Measurements from ENCODE around the gene KANTR.
"Not testable (repeated sequence)": the region's sequence is repeated elsewhere in the genome, so short reads cannot be mapped to it uniquely, and the experiment has no call there.

The KANTR gene

DNA sequence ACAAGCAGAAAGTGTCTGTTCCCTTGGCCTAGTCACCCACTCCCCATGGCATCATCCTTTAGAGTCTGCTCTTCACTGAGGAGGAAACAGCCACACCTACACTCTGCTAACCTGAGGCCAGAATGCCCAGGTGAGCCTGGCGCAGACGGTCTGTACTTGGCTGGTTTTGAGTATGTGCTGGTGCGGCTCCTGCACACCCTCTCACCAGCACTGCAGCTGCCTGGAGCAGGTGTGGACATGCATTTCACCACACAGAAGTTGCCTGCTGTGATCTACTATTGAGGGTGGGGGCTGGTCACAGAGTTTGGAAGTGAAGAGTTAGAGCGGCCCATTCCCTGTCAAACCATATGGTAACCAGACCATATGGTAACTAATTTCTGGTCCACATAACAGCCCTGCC, 39.5 kb downstream of the KANTR start:
- FAIRE-seq, result no peak

DNA sequence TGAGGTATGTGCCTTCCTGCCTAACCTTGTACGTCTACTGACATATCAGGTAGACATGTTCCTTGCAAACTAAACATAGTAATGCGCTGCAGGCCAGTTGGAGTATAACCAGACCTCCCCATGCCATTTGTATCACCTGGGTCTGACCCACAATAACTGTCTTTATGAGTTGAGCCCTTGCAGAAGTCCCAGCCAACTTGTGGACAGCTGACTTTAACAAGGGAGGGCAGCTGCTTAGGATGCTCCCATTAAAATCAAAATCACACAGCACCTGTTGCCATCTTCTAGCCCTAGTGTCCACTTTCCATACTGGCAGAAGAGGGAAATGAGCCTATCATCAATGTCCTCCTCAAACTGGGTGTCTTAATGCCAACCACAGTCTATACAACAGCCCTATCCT, 41.6 kb downstream of the KANTR start:
- FAIRE-seq, result no peak

DNA sequence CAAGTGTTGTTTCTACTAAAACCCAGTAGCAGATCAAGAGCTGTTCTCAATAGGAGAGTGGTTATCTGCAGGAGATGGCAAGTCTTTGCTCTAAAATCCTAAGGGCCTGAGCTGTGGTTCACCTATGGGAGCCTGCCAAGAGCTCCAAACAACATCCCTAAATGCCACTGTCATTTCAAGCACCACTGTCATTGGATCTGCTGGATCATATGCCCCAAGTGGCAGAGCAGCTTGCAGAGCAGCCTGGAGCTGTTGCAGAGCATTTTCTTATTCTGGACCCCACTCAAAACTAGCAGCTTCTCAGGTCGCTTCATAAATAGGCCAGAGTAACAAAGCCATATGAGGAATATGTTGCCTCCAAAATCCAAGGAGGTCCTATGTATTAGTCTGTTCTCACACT, 59.6 kb downstream of the KANTR start:
- FAIRE-seq, result no peak

DNA sequence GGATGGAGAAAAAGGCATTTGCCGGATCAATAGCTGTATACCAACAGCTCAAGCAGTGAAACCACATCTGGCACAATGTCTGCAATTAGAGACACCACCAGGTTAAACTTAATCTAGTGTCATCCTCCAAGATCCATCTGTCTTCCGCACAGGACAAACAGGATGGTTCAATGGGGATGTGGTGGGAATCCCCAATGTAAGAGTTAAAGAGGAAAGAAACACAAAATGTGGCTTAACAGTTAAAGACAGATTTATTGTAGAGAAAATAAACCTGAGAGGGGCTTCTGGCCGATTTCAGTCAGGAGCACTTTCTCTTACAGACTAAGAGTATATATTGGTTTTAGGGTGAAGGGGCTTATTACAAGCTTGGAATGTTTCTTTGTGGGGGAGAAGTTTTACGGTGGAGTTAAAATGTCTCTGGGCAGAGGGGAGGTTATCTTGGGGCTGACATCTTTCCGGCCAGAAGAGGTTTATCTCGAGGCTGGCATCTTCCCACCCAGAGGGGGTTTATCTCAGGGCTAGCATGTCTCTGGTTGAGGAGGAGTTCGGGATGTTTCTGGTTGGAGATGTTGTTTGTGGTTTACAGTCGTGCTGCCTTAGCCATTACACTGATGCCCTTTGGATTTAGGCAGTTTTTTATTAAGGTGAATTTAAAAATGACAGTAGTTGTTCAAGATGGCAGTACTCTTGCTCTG, 61.7 kb downstream of the KANTR start:
- FAIRE-seq, result no peak

DNA sequence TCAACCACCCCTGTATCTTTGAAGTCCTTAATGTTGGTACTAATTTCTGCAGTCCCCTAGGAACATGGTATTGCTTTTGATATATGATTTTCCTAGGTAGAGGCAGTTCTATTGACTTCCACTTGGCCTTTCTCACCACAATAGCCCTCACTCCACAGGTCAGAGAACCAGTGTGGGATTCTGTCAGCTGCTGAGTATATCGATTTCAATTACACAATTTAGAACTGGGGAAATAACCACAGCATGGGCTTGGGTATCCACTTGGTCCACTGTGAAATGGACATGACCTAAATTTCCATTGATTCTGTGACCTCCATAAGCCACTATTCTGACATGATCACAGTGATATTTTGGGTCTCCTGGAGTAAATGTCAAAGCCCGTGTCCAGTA, 62.3 kb downstream of the KANTR start:
- FAIRE-seq, result no peak

DNA sequence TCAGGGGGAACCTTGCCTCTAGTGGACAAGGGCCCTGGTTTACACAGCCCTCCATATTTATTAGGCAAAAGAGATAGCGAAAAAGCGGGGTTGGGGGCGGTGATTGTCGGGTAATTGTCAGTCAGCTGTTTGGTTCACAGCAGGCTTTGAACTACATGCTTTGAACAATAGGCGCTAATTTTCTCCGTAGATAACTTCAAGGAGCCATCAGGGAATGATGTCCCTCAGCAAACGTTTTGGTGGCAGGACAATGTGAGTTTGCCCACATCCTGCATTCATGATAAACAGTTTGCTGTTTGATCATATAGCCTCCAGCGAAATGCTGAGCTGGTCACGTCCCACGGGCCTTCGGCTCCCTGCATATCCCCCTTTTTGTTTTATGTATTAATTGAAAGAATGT, 65.2 kb downstream of the KANTR start:
- no peak for FAIRE-seq

DNA sequence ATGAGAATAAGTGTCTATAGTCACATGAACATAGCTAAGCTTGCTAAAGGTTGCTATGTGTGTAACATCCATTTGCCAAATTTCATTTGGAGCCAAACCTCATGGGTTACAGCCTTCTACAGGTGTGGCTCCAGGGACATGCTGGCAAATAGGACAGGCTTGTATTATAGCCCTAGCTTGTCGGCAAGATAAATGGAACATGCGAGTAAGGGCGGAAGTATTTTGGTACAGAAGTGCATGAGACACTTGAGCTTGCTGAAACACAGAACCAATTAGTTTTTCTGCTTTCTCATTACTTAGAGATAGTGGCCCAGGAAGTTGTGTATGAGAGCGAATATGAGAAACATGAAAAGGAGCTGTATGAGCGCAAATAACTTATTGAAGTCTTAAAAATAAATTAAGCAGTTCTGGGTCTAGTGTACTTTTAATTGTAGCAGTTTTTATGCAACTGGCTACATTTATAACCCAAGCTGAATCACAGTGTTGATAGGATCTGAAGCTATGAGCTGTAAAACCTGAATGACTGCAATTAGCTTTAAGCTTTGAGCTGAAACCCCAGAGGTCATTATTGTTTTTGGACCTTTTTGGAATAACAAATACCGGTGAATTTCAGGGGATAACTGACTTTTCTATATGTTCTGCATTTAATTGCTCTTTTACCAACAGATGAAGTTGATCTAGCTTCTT, 66.5 kb downstream of the KANTR start:
- no peak for FAIRE-seq

DNA sequence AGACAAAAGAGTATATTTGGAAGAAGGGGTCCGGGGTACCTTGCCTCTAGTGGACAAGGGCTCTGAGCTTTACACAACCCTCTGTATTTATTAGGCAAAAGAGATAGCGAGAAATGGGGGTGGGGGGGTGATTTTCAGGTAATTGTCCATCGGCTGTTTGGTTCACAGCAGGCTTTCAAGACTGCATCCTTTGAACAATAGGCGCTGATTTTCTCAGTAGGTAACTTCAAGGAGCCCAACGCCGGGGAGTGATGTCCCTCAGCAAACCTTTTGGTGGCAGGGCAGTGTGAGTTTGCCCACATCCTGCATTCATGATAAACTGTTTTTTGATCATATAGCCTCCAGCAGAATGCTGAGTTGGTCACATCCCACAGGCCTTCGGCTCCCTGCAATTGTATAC, 69.5 kb downstream of the KANTR start:
- FAIRE-seq, result no peak

DNA sequence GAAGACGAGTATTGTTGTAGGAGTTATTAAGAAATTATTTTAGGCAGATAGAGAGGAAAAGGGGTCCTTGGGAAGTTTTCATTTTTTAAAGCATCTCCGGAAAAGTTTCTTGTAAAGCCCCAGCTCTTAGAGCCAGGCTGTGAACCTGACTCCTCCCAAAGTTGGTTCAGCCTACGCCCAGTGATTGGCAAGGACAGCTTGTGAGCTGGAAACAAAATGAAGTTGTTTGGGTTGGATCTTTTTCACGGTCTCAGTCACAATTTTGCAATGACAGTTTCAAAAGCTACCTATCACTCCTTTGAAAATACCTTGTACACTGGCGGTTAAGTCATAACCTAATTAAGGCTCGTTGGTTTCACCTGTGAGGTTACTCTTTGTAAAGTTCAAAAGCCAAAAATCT, 70.6 kb downstream of the KANTR start:
- FAIRE-seq, result not testable (repeated sequence)

DNA sequence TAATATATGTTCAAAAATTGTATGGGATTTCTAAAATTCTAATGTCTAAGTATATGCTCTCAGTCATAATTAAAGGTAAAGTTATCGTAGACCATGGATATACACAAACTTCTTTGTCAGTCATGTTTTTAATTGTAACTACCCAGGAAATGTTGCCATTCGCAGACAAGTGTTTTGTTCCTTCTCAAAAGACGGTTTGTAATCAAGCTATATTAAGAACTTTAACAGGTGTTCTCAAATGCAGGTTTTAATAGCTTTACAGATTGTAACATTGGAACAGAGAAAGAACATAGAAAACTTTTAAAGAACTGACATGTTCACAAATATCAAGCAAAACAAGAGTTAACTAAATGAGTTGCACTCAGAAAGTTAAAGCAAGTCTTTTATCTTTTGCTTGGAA, 72.2 kb downstream of the KANTR start:
- FAIRE-seq, result no peak

DNA sequence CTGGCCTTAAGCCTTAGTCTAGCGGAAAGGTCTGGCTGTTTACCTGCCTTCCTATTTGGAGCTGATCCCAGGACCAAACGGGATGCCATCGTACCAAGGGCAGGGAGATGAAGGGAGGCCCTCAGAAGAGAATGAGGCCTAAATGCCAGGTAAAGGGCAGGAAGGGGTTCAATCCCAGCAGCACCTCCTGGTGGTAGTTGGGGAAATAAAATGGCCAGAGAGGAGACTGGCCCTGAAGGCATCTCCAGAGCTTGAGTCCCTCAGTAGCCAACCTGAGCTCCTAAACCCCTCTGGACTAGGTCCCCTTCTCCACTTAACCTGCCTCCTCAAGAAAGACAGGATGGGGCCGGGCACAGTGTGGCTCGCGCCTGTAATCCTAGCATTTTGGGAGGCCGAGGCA, 77.4 kb downstream of the KANTR start:
- FAIRE-seq, result no peak
